Cardiac muscle cell (in vitro differentiated cells and primary cell): ENCODE measurements around the gene USP9X. TPM values are rescaled to one million over a fixed set of nuclear protein-coding genes. Genes with fewer than 3 reads are reported as not detected.

Experiments used
- DNase-seq, 2 donors: peaks; one replicate each; pipeline versions ENCODE4 v3.0.0 to v3.0.0-alpha.2; 2010 to 2017; ENCODE audit warnings: low read depth in 1 of 2, low spot score in 1 of 2
- H3K27ac ChIP-seq: fragments of 200-600 bp; sonication (generic); 2 replicates; pipeline ENCODE4 v1.5.1; 2016
- H3K27me3 ChIP-seq: fragments of 200-600 bp; sonication (generic); 2 replicates; pipeline ENCODE4 v1.6.0; 2016; ENCODE audit warnings: control low read depth
- H3K36me3 ChIP-seq: fragments of 200-600 bp; sonication (generic); 2 replicates; pipeline ENCODE4 v1.5.1; 2016; ENCODE audit warnings: control low read depth
- H3K4me1 ChIP-seq: fragments of 200-600 bp; sonication (generic); 2 replicates; pipeline ENCODE4 v1.8.1; 2017; ENCODE audit warnings: low read depth, mild to moderate bottlenecking, mixed run types
- H3K4me3 ChIP-seq: fragments of 200-600 bp; sonication (generic); 2 replicates; pipeline ENCODE4 v1.5.1; 2016; ENCODE audit warnings: mild to moderate bottlenecking
- H3K9me3 ChIP-seq: fragments of 200-600 bp; sonication (generic); 2 replicates; pipeline ENCODE4 v1.5.1; 2017; ENCODE audit warnings: low read depth, mild to moderate bottlenecking, control low read depth
- polyA plus RNA-seq: library from polyadenylated mRNA; unstranded; fragments of >200 nt; fragmentation: Nextera tagmentation; extraction: Ambion mirVana; gene quantifications from 2 replicates; pipeline ENCODE4 v1.2.1, GENCODE V29; 2016
- total RNA-seq: library from RNA; depleted of rRNA; stranded (reverse); fragments of >200 nt; gene quantifications from 2 replicates; pipeline ENCODE4 v1.2.3, GENCODE V29; 2016
- TF ChIP-seq, protein P1 (sequence below): IDR thresholded peaks from 2 replicates; pipeline ENCODE4 v1.5.1; 2012; ENCODE audit warnings: low read depth, mild to moderate bottlenecking, low read length

The USP9X gene
- total and polyA plus RNA-seq, 2 experiments from 2014 or later: 43.1 to 95.6 TPM

GRCh38 chrX:41116948-41117347 is 31.7 kb downstream of the USP9X start:
- Histone ChIP-seq H3K9me3 (no peaks in the 10 kb centered on the region), H3K27ac (no peak overlapping the region), H3K4me3 (no peak overlapping the region), H3K36me3 (no peaks in the 10 kb centered on the region), H3K4me1 (no peaks in the 10 kb centered on the region), H3K27me3 (no peaks in the 10 kb centered on the region)
- TF ChIP-seq, protein P1, sequence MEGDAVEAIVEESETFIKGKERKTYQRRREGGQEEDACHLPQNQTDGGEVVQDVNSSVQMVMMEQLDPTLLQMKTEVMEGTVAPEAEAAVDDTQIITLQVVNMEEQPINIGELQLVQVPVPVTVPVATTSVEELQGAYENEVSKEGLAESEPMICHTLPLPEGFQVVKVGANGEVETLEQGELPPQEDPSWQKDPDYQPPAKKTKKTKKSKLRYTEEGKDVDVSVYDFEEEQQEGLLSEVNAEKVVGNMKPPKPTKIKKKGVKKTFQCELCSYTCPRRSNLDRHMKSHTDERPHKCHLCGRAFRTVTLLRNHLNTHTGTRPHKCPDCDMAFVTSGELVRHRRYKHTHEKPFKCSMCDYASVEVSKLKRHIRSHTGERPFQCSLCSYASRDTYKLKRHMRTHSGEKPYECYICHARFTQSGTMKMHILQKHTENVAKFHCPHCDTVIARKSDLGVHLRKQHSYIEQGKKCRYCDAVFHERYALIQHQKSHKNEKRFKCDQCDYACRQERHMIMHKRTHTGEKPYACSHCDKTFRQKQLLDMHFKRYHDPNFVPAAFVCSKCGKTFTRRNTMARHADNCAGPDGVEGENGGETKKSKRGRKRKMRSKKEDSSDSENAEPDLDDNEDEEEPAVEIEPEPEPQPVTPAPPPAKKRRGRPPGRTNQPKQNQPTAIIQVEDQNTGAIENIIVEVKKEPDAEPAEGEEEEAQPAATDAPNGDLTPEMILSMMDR: no peak
- no peak for DNase-seq

GRCh38 chrX:41118156-41118555 is 32.9 kb downstream of the USP9X start:
- H3K36me3 ChIP-seq: no peaks in the 10 kb centered on the region
- no peak overlapping the region for H3K27ac ChIP-seq
- H3K27me3 ChIP-seq: no peaks in the 10 kb centered on the region
- no peak overlapping the region for H3K4me3 ChIP-seq
- TF ChIP-seq, protein P1: no peak
- no peak for DNase-seq
- H3K4me1 ChIP-seq: no peaks in the 10 kb centered on the region
- no peaks in the 10 kb centered on the region for H3K9me3 ChIP-seq

DNA sequence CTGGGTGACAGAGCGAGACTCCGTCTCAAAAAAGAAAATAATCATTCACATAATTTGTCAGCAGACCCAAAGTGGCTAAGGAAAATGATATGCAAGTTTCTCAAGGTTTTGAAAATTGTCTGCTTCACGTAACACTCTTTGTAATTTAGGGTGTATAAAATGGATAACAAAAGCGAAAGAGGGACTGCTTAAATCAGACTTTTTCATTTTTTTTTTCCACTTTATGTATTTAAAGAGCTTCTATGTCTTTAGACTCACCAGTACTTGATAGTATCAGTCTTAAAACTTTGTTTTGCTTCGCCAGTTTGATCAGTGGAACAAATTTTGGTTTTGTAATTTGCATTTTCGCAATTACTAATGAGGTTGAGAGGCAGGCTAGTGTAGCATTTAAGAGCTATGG is 34.6 kb downstream of the USP9X start:
- no peak overlapping the region for H3K4me3 ChIP-seq
- TF ChIP-seq, protein P1: no peak
- H3K4me1 ChIP-seq: no peaks in the 10 kb centered on the region
- no peak for DNase-seq
- H3K9me3 ChIP-seq: no peaks in the 10 kb centered on the region
- no peak overlapping the region for H3K27ac ChIP-seq
- no peaks in the 10 kb centered on the region for H3K27me3 ChIP-seq
- peaks cover 6% of the 10 kb centered on the region for H3K36me3 ChIP-seq

DNA sequence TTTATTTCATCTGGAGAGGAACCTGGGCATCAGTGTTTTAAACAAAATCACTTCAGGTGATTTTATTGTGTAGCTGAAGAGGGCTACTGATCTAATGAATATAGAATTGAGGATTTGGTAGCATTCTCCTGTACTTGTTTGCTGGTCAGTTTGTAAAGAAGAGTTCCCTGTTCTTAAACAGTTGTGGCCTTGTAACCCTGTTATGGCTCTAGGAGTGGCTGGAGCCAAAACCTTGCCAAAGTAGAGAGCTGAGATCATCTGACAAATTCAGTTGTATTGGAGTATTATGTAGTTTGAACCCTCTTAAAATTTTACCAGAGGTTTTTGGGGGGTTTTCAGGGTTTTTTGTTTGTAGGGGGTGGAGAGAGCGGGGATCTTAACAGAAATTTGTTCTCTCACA is 36.5 kb downstream of the USP9X start:
- TF ChIP-seq, protein P1: no peak
- no peaks in the 10 kb centered on the region for H3K27me3 ChIP-seq
- peak overlapping the region; percentile 3 for H3K27ac ChIP-seq

DNA sequence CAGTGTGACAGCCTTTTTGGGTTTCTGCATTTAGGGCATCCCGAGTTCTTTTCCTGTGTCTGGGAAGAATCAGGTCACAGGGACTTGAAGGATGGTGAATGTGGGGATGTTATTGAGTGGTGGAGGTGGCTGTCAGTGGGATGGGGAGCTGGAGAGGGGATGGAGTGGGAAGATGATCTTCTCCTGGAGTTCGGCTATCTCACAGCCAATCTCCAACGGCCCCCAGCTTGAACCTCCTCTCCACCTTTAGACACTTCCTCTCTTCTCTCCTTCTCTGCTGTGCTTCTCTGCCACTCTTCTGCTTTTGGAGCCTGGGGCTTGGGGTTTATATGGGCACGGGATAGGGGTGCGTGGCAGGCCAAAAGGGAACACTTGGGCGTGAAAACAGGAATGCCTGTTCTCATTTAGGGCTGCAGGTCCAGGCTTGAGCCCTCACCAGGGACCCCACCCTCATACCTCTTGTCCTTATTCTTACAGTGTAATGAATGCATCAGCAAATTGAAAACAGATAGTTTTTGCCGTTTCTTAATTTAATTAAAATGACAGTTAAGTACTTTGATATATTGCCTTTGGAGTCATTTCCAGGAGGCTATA is 37.5 kb downstream of the USP9X start:
- TF ChIP-seq, protein P1: no peak
- no peaks in the 10 kb centered on the region for H3K9me3 ChIP-seq
- peaks cover 7% of the 10 kb centered on the region for H3K4me1 ChIP-seq
- no peak for DNase-seq
- no peaks in the 10 kb centered on the region for H3K27me3 ChIP-seq
- no peak overlapping the region for H3K27ac ChIP-seq
- H3K4me3 ChIP-seq: no peak overlapping the region
- peaks cover 6% of the 10 kb centered on the region for H3K36me3 ChIP-seq

More for the DNA sequence above, 36.5 kb downstream of the USP9X start:
- no peak for DNase-seq
- H3K9me3 ChIP-seq: no peaks in the 10 kb centered on the region
- peaks cover 3% of the 10 kb centered on the region for H3K4me1 ChIP-seq
- H3K4me3 ChIP-seq: no peak overlapping the region
- H3K36me3 ChIP-seq: peaks cover 6% of the 10 kb centered on the region
